Astrocyte (in vitro differentiated cells and primary cell): ENCODE results near the gene HDAC5.

Experiments
- EZH2 ChIP-seq: IDR thresholded peaks from 2 replicates; pipeline ENCODE4 v1.6.1; 2012; ENCODE audit warnings: mild to moderate bottlenecking, low read length, inconsistent platforms; ENCODE audit not compliant: insufficient read depth
- TF ChIP-seq, protein P1 (sequence below): IDR thresholded peaks from 2 replicates; pipeline ENCODE4 v1.5.1; 2011; ENCODE audit warnings: low read depth, mild to moderate bottlenecking, inconsistent platforms, low read length, moderate library complexity; ENCODE audit not compliant: insufficient read depth

DNA sequence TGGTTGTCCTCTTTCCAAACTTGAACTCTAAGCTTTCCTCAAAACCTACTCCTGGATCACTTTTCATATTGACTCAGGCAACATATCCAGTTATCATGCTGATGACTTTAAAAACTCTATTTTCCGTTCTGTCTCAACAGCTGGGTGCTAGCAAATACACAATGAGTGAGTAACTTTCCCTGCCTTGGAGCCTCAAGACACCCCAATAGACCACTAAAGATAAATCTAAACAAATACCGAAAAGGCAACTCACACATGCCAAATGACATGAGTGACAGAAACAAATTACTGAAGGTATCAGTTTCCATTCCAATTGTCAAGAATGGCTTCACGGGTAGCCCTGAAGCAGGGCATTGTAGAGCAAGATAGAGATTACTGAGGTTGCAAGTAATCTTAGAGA is 93.0 kb downstream of the HDAC5 start:
- TF ChIP-seq EZH2, result no peak
- TF ChIP-seq, protein P1, sequence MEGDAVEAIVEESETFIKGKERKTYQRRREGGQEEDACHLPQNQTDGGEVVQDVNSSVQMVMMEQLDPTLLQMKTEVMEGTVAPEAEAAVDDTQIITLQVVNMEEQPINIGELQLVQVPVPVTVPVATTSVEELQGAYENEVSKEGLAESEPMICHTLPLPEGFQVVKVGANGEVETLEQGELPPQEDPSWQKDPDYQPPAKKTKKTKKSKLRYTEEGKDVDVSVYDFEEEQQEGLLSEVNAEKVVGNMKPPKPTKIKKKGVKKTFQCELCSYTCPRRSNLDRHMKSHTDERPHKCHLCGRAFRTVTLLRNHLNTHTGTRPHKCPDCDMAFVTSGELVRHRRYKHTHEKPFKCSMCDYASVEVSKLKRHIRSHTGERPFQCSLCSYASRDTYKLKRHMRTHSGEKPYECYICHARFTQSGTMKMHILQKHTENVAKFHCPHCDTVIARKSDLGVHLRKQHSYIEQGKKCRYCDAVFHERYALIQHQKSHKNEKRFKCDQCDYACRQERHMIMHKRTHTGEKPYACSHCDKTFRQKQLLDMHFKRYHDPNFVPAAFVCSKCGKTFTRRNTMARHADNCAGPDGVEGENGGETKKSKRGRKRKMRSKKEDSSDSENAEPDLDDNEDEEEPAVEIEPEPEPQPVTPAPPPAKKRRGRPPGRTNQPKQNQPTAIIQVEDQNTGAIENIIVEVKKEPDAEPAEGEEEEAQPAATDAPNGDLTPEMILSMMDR, result no peak
